H1 (cell line): ENCODE data around the gene ELAPOR1. TPM values are rescaled to one million over a fixed set of nuclear protein-coding genes. Genes with fewer than 3 reads are reported as not detected.

Experiments used
- CTCF ChIA-PET: fragments of 300-600 bp; sonication (Branson Sonifier 250); formaldehyde crosslinking; loops from one replicate; lab custom pipeline; 2021; ENCODE audit not compliant: partially characterized antibody; lab: Charles Lee
- POLR2A ChIA-PET: fragments of 300-600 bp; sonication (Branson Sonifier 250); formaldehyde crosslinking; loops from one replicate; lab custom pipeline; 2021; ENCODE audit warnings: inconsistent platforms; ENCODE audit not compliant: partially characterized antibody; lab: Charles Lee
- DNase-seq, 2 experiments: peaks; one replicate each; pipeline versions ENCODE4 v3.0.0 to v3.0.0-alpha.2; 2010 to 2022; ENCODE audit warnings: low spot score in 2 of 2, low read depth in 1 of 2, mixed read lengths in 1 of 2
- FAIRE-seq: peaks from 2 replicates; lab custom pipeline; 2011; peaks lifted over from hg19 to GRCh38; lab: Jason Lieb, UNC
- H2AFZ ChIP-seq: 2 replicates; pipeline ENCODE4 v1.8.1; 2012; ENCODE audit warnings: low read length, inconsistent platforms
- H2AK5ac ChIP-seq: 2 replicates; pipeline ENCODE4 v1.6.1; 2013; ENCODE audit warnings: low read depth, low read length
- H2BK120ac ChIP-seq: replicated peaks from 2 replicates; pipeline ENCODE3; 2013; ENCODE audit warnings: low read depth, low read length, inconsistent platforms
- H2BK12ac ChIP-seq: 2 replicates; pipeline ENCODE4 v1.6.1; 2013; ENCODE audit warnings: low read depth, low read length
- H2BK15ac ChIP-seq: 2 replicates; pipeline ENCODE4 v1.6.1; 2013; ENCODE audit warnings: low read length
- H2BK20ac ChIP-seq: 2 replicates; pipeline ENCODE4 v1.6.1; 2013; ENCODE audit warnings: low read length
- H2BK5ac ChIP-seq: 2 replicates; pipeline ENCODE4 v1.6.1; 2013; ENCODE audit warnings: low read depth, low read length
- H3K14ac ChIP-seq: 2 replicates; pipeline ENCODE4 v1.6.1; 2013; ENCODE audit warnings: inconsistent platforms; ENCODE audit not compliant: insufficient read length
- H3K18ac ChIP-seq: 2 replicates; pipeline ENCODE4 v1.6.1; 2013; ENCODE audit warnings: low read length; ENCODE audit errors: extremely low read depth
- H3K23ac ChIP-seq: 2 replicates; pipeline ENCODE4 v1.6.1; 2013; ENCODE audit warnings: inconsistent platforms; ENCODE audit not compliant: insufficient read length
- H3K23me2 ChIP-seq: 2 replicates; pipeline ENCODE4 v1.6.1; 2013; ENCODE audit warnings: low read depth, low read length
- H3K27ac ChIP-seq: 2 replicates; pipeline ENCODE4 v1.6.1; 2011; ENCODE audit warnings: low read depth, low read length, inconsistent platforms
- H3K27me3 ChIP-seq, 4 experiments: replicated peaks in 1 of 4; 1 replicate in 1 of 4; 2 replicates in 3 of 4; pipeline versions ENCODE4 v1.6.1 to v1.8.1; 2011 to 2013; ENCODE audit warnings: low read length in 3 of 4, mild to moderate bottlenecking in 3 of 4, inconsistent platforms in 2 of 4, mixed read lengths in 2 of 4, moderate library complexity in 1 of 4; ENCODE audit not compliant: control insufficient read depth in 3 of 4, insufficient read depth in 3 of 4; ENCODE audit errors: extremely low read depth in 1 of 4
- H3K36me3 ChIP-seq, 4 experiments: 2 replicates each; pipeline versions ENCODE4 v1.6.1 to v1.8.1; 2011 to 2013; ENCODE audit warnings: mild to moderate bottlenecking in 4 of 4, low read length in 3 of 4, moderate library complexity in 2 of 4, control low read depth in 1 of 4, inconsistent platforms in 1 of 4; ENCODE audit not compliant: insufficient read depth in 4 of 4, control insufficient read depth in 2 of 4
- H3K4ac ChIP-seq: replicated peaks from 2 replicates; pipeline ENCODE3; 2013; ENCODE audit warnings: low read length, low read depth, mixed read lengths, inconsistent platforms; ENCODE audit not compliant: insufficient read length
- H3K4me1 ChIP-seq, 4 experiments: replicated peaks in 1 of 4; 1 replicate in 1 of 4; 2 replicates in 3 of 4; pipeline versions ENCODE4 v1.6.1 to v1.8.1; 2011 to 2013; ENCODE audit warnings: low read length in 3 of 4, inconsistent platforms in 2 of 4, mixed read lengths in 1 of 4; ENCODE audit not compliant: insufficient read depth in 4 of 4, control insufficient read depth in 3 of 4
- H3K4me2 ChIP-seq, 2 experiments: 2 replicates each; pipeline versions ENCODE4 v1.6.1 to v1.8.1; 2011 to 2013; ENCODE audit warnings: low read depth in 2 of 2, low read length in 2 of 2, control low read depth in 1 of 2, inconsistent platforms in 1 of 2, mild to moderate bottlenecking in 1 of 2; ENCODE audit not compliant: insufficient read depth in 1 of 2
- H3K4me3 ChIP-seq, 4 experiments: fragments of 200-600, 300-600 bp in 1 of 4; sonication (generic), shearing (Covaris generic), sonication (Bioruptor Twin) in 1 of 4; 2 replicates each; pipeline versions ENCODE4 v1.5.1 to v1.8.1; 2011 to 2016; ENCODE audit warnings: low read length in 4 of 4, low read depth in 3 of 4, control low read depth in 2 of 4, inconsistent platforms in 2 of 4, mild to moderate bottlenecking in 2 of 4, mixed read lengths in 1 of 4, moderate library complexity in 1 of 4; ENCODE audit not compliant: insufficient read depth in 2 of 4; ENCODE audit errors: extremely low read depth in 1 of 4
- H3K56ac ChIP-seq: replicated peaks from 2 replicates; pipeline ENCODE3; 2013; ENCODE audit warnings: low read depth, mild to moderate bottlenecking, mixed read lengths, low read length, inconsistent platforms; ENCODE audit not compliant: insufficient read length
- H3K79me1 ChIP-seq: 2 replicates; pipeline ENCODE4 v1.6.1; 2013; ENCODE audit warnings: low read depth, low read length, control low read depth
- H3K79me2 ChIP-seq, 2 experiments: 2 replicates each; pipeline versions ENCODE4 v1.6.1 to v1.8.1; 2012 to 2013; ENCODE audit warnings: low read length in 2 of 2, mild to moderate bottlenecking in 2 of 2, inconsistent platforms in 1 of 2; ENCODE audit not compliant: insufficient read depth in 2 of 2, control insufficient read depth in 1 of 2
- H3K9ac ChIP-seq, 4 experiments: replicated peaks in 1 of 4; 1 replicate in 1 of 4; 2 replicates in 3 of 4; pipeline versions ENCODE4 v1.6.1 to v1.8.1; 2011 to 2013; ENCODE audit warnings: low read depth in 3 of 4, low read length in 3 of 4, control low read depth in 2 of 4, mild to moderate bottlenecking in 2 of 4, moderate library complexity in 2 of 4, inconsistent platforms in 1 of 4; ENCODE audit errors: extremely low read depth in 1 of 4
- H3K9me3 ChIP-seq, 2 experiments: 2 replicates each; pipeline versions ENCODE4 v1.6.1 to v1.8.1; 2012 to 2013; ENCODE audit warnings: mild to moderate bottlenecking in 2 of 2, moderate library complexity in 2 of 2, control low read depth in 1 of 2, inconsistent platforms in 1 of 2, low read depth in 1 of 2, low read length in 1 of 2, mixed read lengths in 1 of 2; ENCODE audit not compliant: insufficient read depth in 2 of 2
- H4K20me1 ChIP-seq, 2 experiments: replicated peaks in 1 of 2; 2 replicates each; pipeline versions ENCODE3 to v1.8.1; 2011 to 2013; ENCODE audit warnings: inconsistent platforms in 2 of 2, low read length in 2 of 2, mild to moderate bottlenecking in 1 of 2; ENCODE audit not compliant: insufficient read depth in 2 of 2, control insufficient read depth in 1 of 2
- H4K5ac ChIP-seq: 2 replicates; pipeline ENCODE4 v1.6.1; 2013; ENCODE audit warnings: low read length, low read depth, mixed read lengths, inconsistent platforms; ENCODE audit not compliant: insufficient read length
- H4K8ac ChIP-seq: 2 replicates; pipeline ENCODE4 v1.8.0; 2013; ENCODE audit warnings: mild to moderate bottlenecking, moderate library complexity, low read length, inconsistent platforms; ENCODE audit not compliant: insufficient read depth; ENCODE audit errors: extremely low read depth
- H4K91ac ChIP-seq: replicated peaks from 2 replicates; pipeline ENCODE3; 2013; ENCODE audit warnings: low read length, mixed read lengths, inconsistent platforms; ENCODE audit not compliant: insufficient read length
- CEBPB ChIP-seq: IDR thresholded peaks from 2 replicates; pipeline ENCODE4 v1.6.1; 2012; ENCODE audit warnings: low read depth, low read length
- SRF ChIP-seq: IDR thresholded peaks from 2 replicates; pipeline ENCODE4 v1.6.1; 2011; ENCODE audit warnings: mild to moderate bottlenecking, low read depth, low read length, moderate library complexity
- WGBS, 2 experiments: shearing (Covaris generic) in 1 of 2; methylation state at CpG; one replicate each; pipeline versions ENCODE4 v1.1.6 to v1.1.7; 2013 to 2015; ENCODE audit warnings: low lambda C conversion rate in 2 of 2, mixed read lengths in 2 of 2, inconsistent platforms in 1 of 2, low coverage in 1 of 2, missing lambda C conversion rate in 1 of 2; ENCODE audit not compliant: insufficient replicate concordance in 2 of 2, insufficient coverage in 1 of 2, insufficient read length in 1 of 2; ENCODE audit errors: extremely low coverage in 1 of 2, missing lambda C conversion rate in 1 of 2; 5-methylcytosine and 5-hydroxymethylcytosine counted together
- polyA plus RNA-seq, 7 experiments: library from polyadenylated mRNA; depleted of rRNA in 3 of 7; stranded (reverse) in 5 of 7; unstranded in 2 of 7; fragments of >200 nt in 5 of 7; fragments of 200-250 nt in 2 of 7; gene quantifications; 1 replicate in 5 of 7; 2 replicates in 1 of 7; 4 replicates in 1 of 7; pipeline versions ENCODE4 v1.2.1 to v1.2.3, GENCODE V29; 2011 to 2013; ENCODE audit warnings: missing spikeins in 2 of 7, mixed read lengths in 2 of 7
- total RNA-seq: library from RNA; stranded (reverse); fragmentation: NEBNext Ultra II Directional; extraction: Animal tissue kit (Norgen Biotek cat#: 25700); gene quantifications from 2 replicates; pipeline ENCODE4 v1.2.1, GENCODE V29; 2021

Gene ELAPOR1
- total and polyA plus RNA-seq, 2 of the 8 experiments (the other 6 are each of a cell fraction or from before 2014, with no cell fraction given): 1.2 to 2.5 TPM

DNA sequence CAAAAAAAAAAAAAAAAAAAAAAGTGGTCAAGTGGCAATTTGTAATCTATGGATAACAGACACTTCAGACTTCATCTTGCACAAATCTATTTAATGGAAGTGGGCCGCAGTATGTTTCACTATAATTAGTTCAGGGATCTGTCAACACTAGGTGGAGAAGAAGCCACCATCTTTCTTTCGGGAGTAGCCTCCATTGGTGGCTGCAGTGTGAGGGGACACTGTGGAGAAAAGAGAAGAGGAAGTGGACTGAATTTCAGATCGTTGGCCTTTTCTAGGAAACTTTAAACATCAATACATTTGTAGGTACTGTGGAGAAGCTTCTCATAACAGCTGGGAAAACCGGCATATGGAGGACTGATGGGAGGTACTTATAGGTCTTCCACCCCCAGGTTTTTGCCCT, 8.0 kb upstream of the ELAPOR1 start:
- H3K56ac ChIP-seq: no peak overlapping the region
- H3K27ac ChIP-seq: no peak overlapping the region
- no peak overlapping the region for H4K5ac ChIP-seq
- peaks cover 0 to 9% (median 3%) of the 10 kb centered on the region in 4 experiments; a peak in 1 of 7 replicates for H3K27me3 ChIP-seq
- no peaks in the 10 kb centered on the region; the same call in 1 of the 2 replicates for H3K23me2 ChIP-seq
- no peaks in the 10 kb centered on the region for H3K79me1 ChIP-seq
- H2AK5ac ChIP-seq: no peak overlapping the region
- H3K4me1 ChIP-seq: no peaks in the 10 kb centered on the region
- no peak overlapping the region for H2BK20ac ChIP-seq
- H3K4me2 ChIP-seq: no peak overlapping the region
- no peak overlapping the region for H3K4me3 ChIP-seq
- peaks cover 0 to 7% of the 10 kb centered on the region in 2 experiments; a peak in 2 of 4 replicates for H3K79me2 ChIP-seq
- H4K8ac ChIP-seq: no peak overlapping the region
- CTCF ChIA-PET: interaction anchor here (1.8 kb wide), 1 partner anchor 24 kb away, joined by 3 read pairs; no protein-coding TSS in a partner anchor
- no peak overlapping the region for H4K91ac ChIP-seq
- H3K23ac ChIP-seq: no peak overlapping the region
- no peak overlapping the region for H3K9ac ChIP-seq
- H4K20me1 ChIP-seq: peaks cover 0 to 1% of the 10 kb centered on the region in 2 experiments
- H2BK15ac ChIP-seq: no peak overlapping the region
- POLR2A ChIA-PET: interaction anchor here (1.0 kb wide), 1 partner anchor 16 kb away, joined by 3 read pairs; the partner anchor contains the start of gene TMEM167B
- peaks cover 0 to 3% (median 0%) of the 10 kb centered on the region in 4 experiments; a peak in 1 of 8 replicates for H3K36me3 ChIP-seq
- H3K18ac ChIP-seq: no peak overlapping the region
- no peak overlapping the region for H2BK120ac ChIP-seq
- no peak overlapping the region for H3K14ac ChIP-seq
- WGBS, 2 experiments: 82% methylated on average over 4 of the region's 4 CpGs; no CpG with 5 or more reads in 1 of the 2 experiments
- no peak for DNase-seq
- H3K9me3 ChIP-seq: no peaks in the 10 kb centered on the region
- FAIRE-seq: no peak
- no peak overlapping the region for H2AFZ ChIP-seq
- no peak overlapping the region for H2BK12ac ChIP-seq
- no peak overlapping the region for H2BK5ac ChIP-seq
- no peak overlapping the region for H3K4ac ChIP-seq
- no peak for TF ChIP-seq SRF
- no peak for TF ChIP-seq CEBPB
